Measurements from ENCODE around the gene ZPR1.

DNA sequence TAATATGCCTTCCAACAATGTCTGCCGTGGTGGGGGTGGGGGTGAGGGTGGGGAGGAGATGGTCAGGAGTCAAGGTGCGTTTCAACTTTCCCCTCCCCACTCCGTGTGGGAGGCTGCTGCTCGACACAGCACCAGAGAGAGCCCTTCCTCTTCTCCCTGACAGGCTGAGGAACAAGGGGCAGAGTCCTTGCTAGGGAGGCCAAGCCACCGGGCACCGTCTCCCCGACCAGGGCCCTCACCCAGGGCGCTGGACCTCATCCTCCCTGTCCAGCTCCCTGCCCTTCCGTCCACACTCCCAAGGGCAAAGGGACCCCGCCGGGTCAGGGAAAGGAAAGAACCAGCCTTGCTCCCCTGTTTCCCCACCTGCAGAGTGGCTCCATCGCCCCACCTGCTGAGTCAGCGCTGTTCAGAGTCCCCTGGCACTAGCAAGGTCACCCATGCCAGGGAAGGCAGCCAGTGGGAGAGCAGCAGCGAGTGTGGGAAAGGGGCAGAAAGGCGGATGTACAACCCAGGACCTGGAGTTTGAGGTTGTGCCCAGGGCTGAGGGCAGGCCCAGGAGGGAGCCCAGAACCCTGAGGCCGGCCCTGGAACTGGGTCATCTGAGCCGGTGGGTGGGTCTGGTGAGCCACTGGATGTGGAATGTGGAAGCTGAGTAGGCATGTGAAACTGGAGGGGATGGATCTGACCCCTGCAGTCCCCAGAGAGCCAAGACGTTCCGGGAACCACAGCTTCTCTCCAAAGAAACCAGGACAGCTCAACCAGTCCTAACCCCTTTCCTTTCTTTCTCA lies 62.2 kb downstream of the ZPR1 start:
- TF ChIP-seq POLR2A (IDR thresholded peaks at IDR 0.05), result no peak
- TF ChIP-seq, protein P1, sequence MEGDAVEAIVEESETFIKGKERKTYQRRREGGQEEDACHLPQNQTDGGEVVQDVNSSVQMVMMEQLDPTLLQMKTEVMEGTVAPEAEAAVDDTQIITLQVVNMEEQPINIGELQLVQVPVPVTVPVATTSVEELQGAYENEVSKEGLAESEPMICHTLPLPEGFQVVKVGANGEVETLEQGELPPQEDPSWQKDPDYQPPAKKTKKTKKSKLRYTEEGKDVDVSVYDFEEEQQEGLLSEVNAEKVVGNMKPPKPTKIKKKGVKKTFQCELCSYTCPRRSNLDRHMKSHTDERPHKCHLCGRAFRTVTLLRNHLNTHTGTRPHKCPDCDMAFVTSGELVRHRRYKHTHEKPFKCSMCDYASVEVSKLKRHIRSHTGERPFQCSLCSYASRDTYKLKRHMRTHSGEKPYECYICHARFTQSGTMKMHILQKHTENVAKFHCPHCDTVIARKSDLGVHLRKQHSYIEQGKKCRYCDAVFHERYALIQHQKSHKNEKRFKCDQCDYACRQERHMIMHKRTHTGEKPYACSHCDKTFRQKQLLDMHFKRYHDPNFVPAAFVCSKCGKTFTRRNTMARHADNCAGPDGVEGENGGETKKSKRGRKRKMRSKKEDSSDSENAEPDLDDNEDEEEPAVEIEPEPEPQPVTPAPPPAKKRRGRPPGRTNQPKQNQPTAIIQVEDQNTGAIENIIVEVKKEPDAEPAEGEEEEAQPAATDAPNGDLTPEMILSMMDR (IDR thresholded peaks at IDR 0.05 in 8 of 11, conservative IDR thresholded peaks at IDR 0.05 in 3 of 11), result no peak

Measured in spleen (tissue), 7 donors.